A549 (cell line): ENCODE measurements around the gene CARMIL1. TPM values are rescaled to one million over a fixed set of nuclear protein-coding genes. Genes with fewer than 3 reads are reported as not detected.

Experiments used
- ATAC-seq, 2 experiments: fragments of 200-7000 bp in 1 of 2; fragments of >200 bp in 1 of 2; cut with Nextera tagmentation in 1 of 2; cut with Tn5 transposase in 1 of 2; 3 replicates each; pipeline versions ENCODE4 v1.8.0 to v1.9.1; 2018 to 2020; ENCODE audit warnings: mild to moderate bottlenecking in 1 of 2, moderate library complexity in 1 of 2
- CTCF ChIA-PET: fragments of 300-600 bp; sonication (Branson Sonifier 250); formaldehyde crosslinking; extraction: SDS; loops from one replicate; lab custom pipeline; 2021; ENCODE audit warnings: antibody characterized with exemption, inconsistent platforms; lab: Yijun Ruan, JAX
- POLR2A ChIA-PET: fragments of 350-600 bp; formaldehyde crosslinking; extraction: SDS; loops from one replicate; lab custom pipeline; 2021; ENCODE audit warnings: antibody characterized with exemption, inconsistent platforms; lab: Yijun Ruan, JAX
- DNase-seq, 2 experiments: peaks; one replicate each; pipeline versions ENCODE4 v3.0.0 to v3.0.0-alpha.2; 2011 to 2016; ENCODE audit warnings: low read depth in 1 of 2, low spot score in 1 of 2
- FAIRE-seq: peaks from 2 replicates; lab custom pipeline; 2011; peaks lifted over from hg19 to GRCh38; lab: Jason Lieb, UNC
- H3K27ac ChIP-seq, 2 experiments: fragments of >200 bp; sonication (Bioruptor Twin); formaldehyde crosslinking; 3 replicates each; pipeline ENCODE4 v1.5.1; 2016 to 2017
- H3K4me1 ChIP-seq: fragments of >200 bp; sonication (Bioruptor Twin); formaldehyde crosslinking; 3 replicates; pipeline ENCODE4 v1.6.1; 2016
- H3K4me2 ChIP-seq: fragments of >200 bp; sonication (Bioruptor Twin); formaldehyde crosslinking; 3 replicates; pipeline ENCODE4 v1.6.1; 2016
- H3K4me3 ChIP-seq: fragments of >200 bp; sonication (Bioruptor Twin); formaldehyde crosslinking; 3 replicates; pipeline ENCODE4 v1.5.1; 2016
- H3K9me3 ChIP-seq: fragments of >200 bp; sonication (Bioruptor Twin); formaldehyde crosslinking; 3 replicates; pipeline ENCODE4 v1.6.1; 2016
- BHLHE40 ChIP-seq: IDR thresholded peaks from 2 replicates; pipeline ENCODE4 v1.6.1; 2012; ENCODE audit warnings: low read depth, low read length, inconsistent platforms
- CBX8 ChIP-seq: fragments of 200-600 bp; sonication (generic); IDR thresholded peaks from 2 replicates; pipeline ENCODE4 v1.6.1; 2016
- CEBPB ChIP-seq, 2 experiments: fragments of >200 bp in 1 of 2; sonication (Bioruptor Twin) in 1 of 2; formaldehyde crosslinking in 1 of 2; IDR thresholded peaks; 2 replicates each; pipeline ENCODE4 v1.6.1; 2012 to 2016
- CHD4 ChIP-seq: fragments of 200-600 bp; sonication (generic); IDR thresholded peaks from 2 replicates; pipeline ENCODE4 v1.6.1; 2016; ENCODE audit warnings: antibody characterized with exemption, mild to moderate bottlenecking, borderline replicate concordance
- EHF ChIP-seq: fragments of 250-450 bp; sonication (Bioruptor Pico); IDR thresholded peaks from 2 replicates; pipeline ENCODE4 v1.5.0; 2020; ENCODE audit warnings: mild to moderate bottlenecking
- EP300 ChIP-seq, 2 experiments: fragments of >200 bp; sonication (Bioruptor Twin); formaldehyde crosslinking; IDR thresholded peaks; 2 replicates in 1 of 2; 3 replicates in 1 of 2; pipeline ENCODE4 v1.6.1; 2016 to 2017
- FOSL2 ChIP-seq, 2 experiments: fragments of 450-650 bp in 1 of 2; fragments of >200 bp in 1 of 2; sonication (Bioruptor Twin) in 1 of 2; formaldehyde crosslinking; IDR thresholded peaks; 2 replicates each; pipeline versions ENCODE4 v1.5.0 to v1.6.1; 2016 to 2020; ENCODE audit warnings: mild to moderate bottlenecking in 1 of 2, moderate library complexity in 1 of 2
- HDAC2 ChIP-seq: fragments of 200-600 bp; sonication (generic); IDR thresholded peaks from 2 replicates; pipeline ENCODE4 v1.6.1; 2016
- HMGXB4 ChIP-seq: fragments of 250-450 bp; sonication (Bioruptor Pico); IDR thresholded peaks from 2 replicates; pipeline ENCODE4 v1.5.0; 2021; ENCODE audit warnings: mild to moderate bottlenecking, moderate library complexity, borderline replicate concordance
- HOXA7 ChIP-seq: fragments of 250-450 bp; sonication (Bioruptor Pico); IDR thresholded peaks from 2 replicates; pipeline ENCODE4 v1.5.0; 2020; ENCODE audit warnings: mild to moderate bottlenecking, moderate library complexity
- JUNB ChIP-seq: fragments of >200 bp; sonication (Bioruptor Twin); formaldehyde crosslinking; IDR thresholded peaks from 2 replicates; pipeline ENCODE4 v1.6.1; 2016
- KDM1A ChIP-seq: fragments of 200-600 bp; sonication (generic); IDR thresholded peaks from 2 replicates; pipeline ENCODE4 v1.6.1; 2016; ENCODE audit warnings: low read depth, mild to moderate bottlenecking
- KDM5A ChIP-seq: fragments of 200-600 bp; sonication (generic); IDR thresholded peaks from 2 replicates; pipeline ENCODE4 v1.6.1; 2016; ENCODE audit warnings: antibody characterized with exemption, mild to moderate bottlenecking
- MYC ChIP-seq: IDR thresholded peaks from 2 replicates; pipeline ENCODE4 v1.6.1; 2012; ENCODE audit warnings: mild to moderate bottlenecking, inconsistent platforms, low read length, improper control_type of control experiment, borderline replicate concordance
- PHF8 ChIP-seq: fragments of 200-600 bp; sonication (generic); IDR thresholded peaks from 2 replicates; pipeline ENCODE4 v1.6.1; 2016; ENCODE audit warnings: low read depth, mild to moderate bottlenecking, antibody characterized with exemption, moderate library complexity, borderline replicate concordance
- POLR2A ChIP-seq: IDR thresholded peaks from 2 replicates; pipeline ENCODE4 v1.6.1; 2012; ENCODE audit warnings: mild to moderate bottlenecking, low read length
- POLR2AphosphoS2 ChIP-seq: conservative IDR thresholded peaks from 2 replicates; pipeline ENCODE4 v1.6.1; 2012; ENCODE audit warnings: low read length, improper control_type of control experiment, inconsistent platforms
- RCOR1 ChIP-seq: fragments of 150-350 bp; IDR thresholded peaks from 2 replicates; pipeline ENCODE4 v1.6.1; 2014; ENCODE audit warnings: antibody characterized with exemption, low read length, low read depth
- RNF2 ChIP-seq: fragments of 200-600 bp; sonication (generic); IDR thresholded peaks from 2 replicates; pipeline ENCODE4 v1.6.1; 2016; ENCODE audit warnings: low read depth, mild to moderate bottlenecking, antibody characterized with exemption, moderate library complexity, borderline replicate concordance
- SMC3 ChIP-seq: fragments of >200 bp; sonication (Bioruptor Twin); formaldehyde crosslinking; IDR thresholded peaks from 3 replicates; pipeline ENCODE4 v1.6.1; 2018; ENCODE audit warnings: inconsistent platforms
- SREBF2 ChIP-seq: fragments of 450-650 bp; IDR thresholded peaks from 2 replicates; pipeline ENCODE4 v1.6.1; 2014; ENCODE audit warnings: mild to moderate bottlenecking, moderate library complexity
- TFCP2L1 ChIP-seq: fragments of 250-450 bp; sonication (Bioruptor Pico); IDR thresholded peaks from 2 replicates; pipeline ENCODE4 v1.5.0; 2021; ENCODE audit warnings: mild to moderate bottlenecking
- ZC3H11A ChIP-seq: fragments of 450-650 bp; IDR thresholded peaks from 2 replicates; pipeline ENCODE4 v1.6.1; 2014; ENCODE audit warnings: antibody characterized with exemption, mild to moderate bottlenecking
- WGBS: methylation state at CpG from one replicate; pipeline ENCODE4 v1.1.6; 2017; ENCODE audit errors: missing lambda C conversion rate; 5-methylcytosine and 5-hydroxymethylcytosine counted together
- polyA plus RNA-seq, 4 experiments: library from polyadenylated mRNA; depleted of rRNA in 3 of 4; stranded (reverse); fragments of >200 nt; fragmentation: RNase III in 1 of 4; extraction: RNeasy Plus Mini Kit Qiagen cat#74134 plus additional on column Dnase treatment in 1 of 4; gene quantifications; 2 replicates in 3 of 4; 3 replicates in 1 of 4; pipeline ENCODE4 v1.2.3, GENCODE V29; 2011 to 2017
- TF ChIP-seq, protein P1 (sequence below): fragments of 450-650 bp; IDR thresholded peaks from 2 replicates; pipeline ENCODE4 v1.6.1; 2014; ENCODE audit warnings: antibody characterized with exemption
- TF ChIP-seq, protein P2 (sequence below): IDR thresholded peaks from 2 replicates; pipeline ENCODE4 v1.6.1; 2012
- TF ChIP-seq, protein P3 (sequence below): IDR thresholded peaks from 2 replicates; pipeline ENCODE4 v1.6.1; 2012; ENCODE audit warnings: low read depth, borderline replicate concordance
- TF ChIP-seq, protein P4 (sequence below): IDR thresholded peaks from 2 replicates; pipeline ENCODE4 v1.6.1; 2012
- TF ChIP-seq, protein P5 (sequence below): fragments of >200 bp; sonication (Bioruptor Twin); formaldehyde crosslinking; IDR thresholded peaks from 3 replicates; pipeline ENCODE4 v1.5.1; 2016

The CARMIL1 gene
- polyA plus RNA-seq, 2 of the 4 experiments (the other 2 are of a cell fraction) = 11.5 to 11.8 TPM

GRCh38 chr6:25620391-25620790 lies 341.2 kb downstream of the CARMIL1 start:
- Histone ChIP-seq H3K4me3 (no peak overlapping the region), H3K4me2 (no peak overlapping the region), H3K9me3 (no peaks in the 10 kb centered on the region), H3K4me1 (no peaks in the 10 kb centered on the region), H3K27ac (no peak overlapping the region)
- 90% methylated on average over 2 of the region's 2 CpGs for WGBS
- DNase-seq (no peak), ATAC-seq (no peak), FAIRE-seq (no peak)
- no peak for TF ChIP-seq EHF (CRISPR knock-in tag)
- no peak for TF ChIP-seq KDM1A
- no peak for TF ChIP-seq RNF2
- TF ChIP-seq, protein P1, sequence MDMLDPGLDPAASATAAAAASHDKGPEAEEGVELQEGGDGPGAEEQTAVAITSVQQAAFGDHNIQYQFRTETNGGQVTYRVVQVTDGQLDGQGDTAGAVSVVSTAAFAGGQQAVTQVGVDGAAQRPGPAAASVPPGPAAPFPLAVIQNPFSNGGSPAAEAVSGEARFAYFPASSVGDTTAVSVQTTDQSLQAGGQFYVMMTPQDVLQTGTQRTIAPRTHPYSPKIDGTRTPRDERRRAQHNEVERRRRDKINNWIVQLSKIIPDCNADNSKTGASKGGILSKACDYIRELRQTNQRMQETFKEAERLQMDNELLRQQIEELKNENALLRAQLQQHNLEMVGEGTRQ = no peak
- no peak for TF ChIP-seq BHLHE40
- TF ChIP-seq CBX8 = no peak
- no peak for TF ChIP-seq FOSL2 (IDR thresholded peaks at IDR 0.05)
- TF ChIP-seq FOSL2 (CRISPR knock-in tag; IDR thresholded peaks at IDR 0.05) = no peak
- TF ChIP-seq, protein P2, sequence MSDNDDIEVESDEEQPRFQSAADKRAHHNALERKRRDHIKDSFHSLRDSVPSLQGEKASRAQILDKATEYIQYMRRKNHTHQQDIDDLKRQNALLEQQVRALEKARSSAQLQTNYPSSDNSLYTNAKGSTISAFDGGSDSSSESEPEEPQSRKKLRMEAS = no peak
- no peak for TF ChIP-seq SMC3
- TF ChIP-seq HOXA7 (CRISPR knock-in tag) = no peak
- no peak for TF ChIP-seq CEBPB (IDR thresholded peaks at IDR 0.05)
- TF ChIP-seq KDM5A = no peak
- TF ChIP-seq POLR2A = no peak
- TF ChIP-seq CHD4 = no peak
- no peak for TF ChIP-seq EP300 (IDR thresholded peaks at IDR 0.05)
- TF ChIP-seq MYC = no peak
- no peak for TF ChIP-seq POLR2AphosphoS2
- TF ChIP-seq, protein P3, sequence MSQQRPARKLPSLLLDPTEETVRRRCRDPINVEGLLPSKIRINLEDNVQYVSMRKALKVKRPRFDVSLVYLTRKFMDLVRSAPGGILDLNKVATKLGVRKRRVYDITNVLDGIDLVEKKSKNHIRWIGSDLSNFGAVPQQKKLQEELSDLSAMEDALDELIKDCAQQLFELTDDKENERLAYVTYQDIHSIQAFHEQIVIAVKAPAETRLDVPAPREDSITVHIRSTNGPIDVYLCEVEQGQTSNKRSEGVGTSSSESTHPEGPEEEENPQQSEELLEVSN = no peak
- CTCF ChIA-PET = interaction anchor here (1.1 kb wide), 1 partner anchor 342 kb away, joined by 3 read pairs; no protein-coding TSS in a partner anchor
- POLR2A ChIA-PET = no interaction called here

DNA sequence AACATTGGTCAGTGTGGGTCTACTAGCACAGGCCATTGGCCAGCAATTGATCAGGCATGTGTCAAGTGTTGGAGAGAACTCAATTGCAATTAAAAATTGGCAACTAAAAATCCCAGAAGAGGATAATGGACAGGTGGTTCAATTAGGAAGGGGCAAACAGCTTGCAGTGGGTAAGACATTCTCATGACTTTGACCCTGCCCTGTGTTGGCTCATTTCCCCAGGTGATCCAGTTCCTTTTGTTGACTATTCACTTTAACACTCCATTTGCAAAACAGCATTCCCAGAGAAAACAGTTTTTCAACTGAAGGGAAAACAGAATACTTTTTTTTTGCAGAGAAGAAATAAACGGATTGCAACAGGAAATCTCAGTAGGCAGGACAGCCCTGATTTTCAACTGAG lies 343.9 kb downstream of the CARMIL1 start:
- H3K4me1 ChIP-seq = no peaks in the 10 kb centered on the region
- DNase-seq (no peak), FAIRE-seq (no peak), ATAC-seq (no peak)
- TF ChIP-seq, protein P4, sequence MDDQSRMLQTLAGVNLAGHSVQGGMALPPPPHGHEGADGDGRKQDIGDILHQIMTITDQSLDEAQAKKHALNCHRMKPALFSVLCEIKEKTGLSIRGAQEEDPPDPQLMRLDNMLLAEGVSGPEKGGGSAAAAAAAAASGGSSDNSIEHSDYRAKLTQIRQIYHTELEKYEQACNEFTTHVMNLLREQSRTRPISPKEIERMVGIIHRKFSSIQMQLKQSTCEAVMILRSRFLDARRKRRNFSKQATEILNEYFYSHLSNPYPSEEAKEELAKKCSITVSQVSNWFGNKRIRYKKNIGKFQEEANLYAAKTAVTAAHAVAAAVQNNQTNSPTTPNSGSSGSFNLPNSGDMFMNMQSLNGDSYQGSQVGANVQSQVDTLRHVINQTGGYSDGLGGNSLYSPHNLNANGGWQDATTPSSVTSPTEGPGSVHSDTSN = no peak
- TF ChIP-seq HMGXB4 (CRISPR knock-in tag) (no peak), TFCP2L1 (CRISPR knock-in tag) (no peak), RCOR1 (no peak), PHF8 (no peak), ZC3H11A (no peak), POLR2AphosphoS2 (no peak), HDAC2 (no peak), JUNB (no peak), SREBF2 (no peak)
- TF ChIP-seq, protein P5, sequence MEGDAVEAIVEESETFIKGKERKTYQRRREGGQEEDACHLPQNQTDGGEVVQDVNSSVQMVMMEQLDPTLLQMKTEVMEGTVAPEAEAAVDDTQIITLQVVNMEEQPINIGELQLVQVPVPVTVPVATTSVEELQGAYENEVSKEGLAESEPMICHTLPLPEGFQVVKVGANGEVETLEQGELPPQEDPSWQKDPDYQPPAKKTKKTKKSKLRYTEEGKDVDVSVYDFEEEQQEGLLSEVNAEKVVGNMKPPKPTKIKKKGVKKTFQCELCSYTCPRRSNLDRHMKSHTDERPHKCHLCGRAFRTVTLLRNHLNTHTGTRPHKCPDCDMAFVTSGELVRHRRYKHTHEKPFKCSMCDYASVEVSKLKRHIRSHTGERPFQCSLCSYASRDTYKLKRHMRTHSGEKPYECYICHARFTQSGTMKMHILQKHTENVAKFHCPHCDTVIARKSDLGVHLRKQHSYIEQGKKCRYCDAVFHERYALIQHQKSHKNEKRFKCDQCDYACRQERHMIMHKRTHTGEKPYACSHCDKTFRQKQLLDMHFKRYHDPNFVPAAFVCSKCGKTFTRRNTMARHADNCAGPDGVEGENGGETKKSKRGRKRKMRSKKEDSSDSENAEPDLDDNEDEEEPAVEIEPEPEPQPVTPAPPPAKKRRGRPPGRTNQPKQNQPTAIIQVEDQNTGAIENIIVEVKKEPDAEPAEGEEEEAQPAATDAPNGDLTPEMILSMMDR = no peak
- WGBS = 97% methylated on average over 1 of the region's 1 CpG
- no peak overlapping the region for H3K27ac ChIP-seq
- H3K9me3 ChIP-seq = no peaks in the 10 kb centered on the region
- ChIA-PET POLR2A (no interaction called here), CTCF (interaction anchor here (0.7 kb wide), 1 partner anchor 370 kb away, joined by 3 read pairs; no protein-coding TSS in a partner anchor)
- no peak overlapping the region for H3K4me2 ChIP-seq
- H3K4me3 ChIP-seq = no peak overlapping the region
